ENCODE data around the gene TRIM13.

TRIM13 gene

DNA sequence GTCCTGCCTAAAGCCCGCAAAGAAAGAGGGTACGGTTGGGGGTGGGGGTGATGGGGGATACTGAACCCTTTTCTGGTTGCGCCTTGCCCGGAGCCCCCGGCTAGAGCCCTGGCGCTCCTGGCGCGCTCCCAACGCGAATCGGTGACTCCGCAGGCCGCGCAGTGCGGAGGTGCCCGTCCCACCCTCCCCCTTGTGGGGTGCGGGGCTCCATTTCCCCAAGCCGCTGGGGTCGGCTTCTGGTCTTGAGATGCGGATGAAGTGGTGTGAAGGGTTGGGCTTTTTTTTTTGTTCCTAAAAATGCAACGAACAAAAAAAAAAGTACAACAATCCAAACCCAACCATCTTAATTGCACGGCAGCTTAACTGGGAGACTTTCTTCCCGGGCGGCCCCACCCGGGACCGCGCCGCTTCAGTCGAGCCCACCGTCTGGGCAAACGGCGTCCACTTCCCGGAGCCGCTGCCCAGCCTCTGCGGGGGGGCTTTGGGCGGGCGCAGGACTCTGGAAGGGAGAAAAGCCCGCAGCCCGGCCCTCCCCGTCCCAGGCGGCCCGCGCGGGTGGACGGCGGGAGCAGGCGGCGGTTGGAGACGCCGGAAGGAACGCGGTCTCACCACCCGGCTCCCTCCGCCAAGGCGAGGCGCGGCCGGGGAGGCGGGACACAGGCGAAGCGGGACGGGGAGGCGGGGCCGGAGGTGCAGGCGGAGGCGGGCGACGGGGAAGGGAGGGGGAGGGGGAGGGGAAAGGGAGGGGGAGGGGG is 504 bp upstream of the TRIM13 start:
- DNase-seq (ENCODE audit: low read depth) = peak; percentile 82

DNA sequence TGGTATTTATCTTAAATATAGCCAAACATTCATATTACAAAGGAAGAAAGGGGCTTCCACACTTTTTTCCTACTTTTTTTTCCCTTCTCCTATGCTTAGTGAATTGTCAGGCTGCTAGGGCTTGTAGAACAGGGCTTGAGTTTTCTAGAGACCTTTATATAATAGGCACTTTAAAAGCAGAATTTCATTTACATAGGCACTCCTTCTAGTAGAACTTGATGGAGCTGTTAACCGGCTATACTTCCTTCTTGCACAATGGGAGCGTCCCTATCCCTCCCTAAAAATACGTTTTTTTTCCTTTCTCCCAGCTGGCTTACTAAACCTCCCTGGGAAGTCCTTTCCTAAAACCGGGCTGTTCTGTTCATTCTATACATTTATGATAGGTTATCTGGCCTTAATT is 1.1 kb downstream of the TRIM13 start:
- no peak for DNase-seq (ENCODE audit: low read depth)

GRCh38 chr13:49998714-49999624 is 2.1 kb downstream of the TRIM13 start:
- no peak for DNase-seq (ENCODE audit: low read depth)

- DNase-seq (ENCODE audit: low read depth) = no peak
Observed at GRCh38 chr13:50001287-50001686, 4.4 kb downstream of the TRIM13 start.

GRCh38 chr13:50006426-50007135 is 9.7 kb downstream of the TRIM13 start:
- no peak for DNase-seq (ENCODE audit: low read depth)

GRCh38 chr13:50011461-50011860 is 14.6 kb downstream of the TRIM13 start:
- no peak for DNase-seq (ENCODE audit: low read depth)

- DNase-seq (ENCODE audit: low read depth) = no peak
Observed at GRCh38 chr13:50012396-50013169, 15.7 kb downstream of the TRIM13 start.

DNA sequence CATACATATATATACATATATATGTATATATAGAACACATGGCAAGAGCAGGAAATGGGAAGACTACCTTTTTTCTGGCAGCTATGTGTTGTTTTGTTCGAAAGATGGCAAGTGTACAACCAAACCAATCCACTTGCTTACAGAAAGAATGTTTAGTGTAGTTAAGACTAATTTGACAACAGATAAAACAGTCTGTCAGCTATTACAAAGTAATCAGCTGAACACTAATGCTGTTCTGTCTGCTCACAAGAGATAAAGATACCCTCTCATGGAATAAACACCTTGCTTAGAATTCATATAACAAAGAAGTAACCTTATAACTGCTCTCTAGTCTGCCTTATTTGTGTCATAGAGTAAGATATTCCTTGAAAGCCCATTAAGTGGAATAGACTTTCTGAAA is 17.5 kb downstream of the TRIM13 start:
- no peak for DNase-seq (ENCODE audit: low read depth)

DNA sequence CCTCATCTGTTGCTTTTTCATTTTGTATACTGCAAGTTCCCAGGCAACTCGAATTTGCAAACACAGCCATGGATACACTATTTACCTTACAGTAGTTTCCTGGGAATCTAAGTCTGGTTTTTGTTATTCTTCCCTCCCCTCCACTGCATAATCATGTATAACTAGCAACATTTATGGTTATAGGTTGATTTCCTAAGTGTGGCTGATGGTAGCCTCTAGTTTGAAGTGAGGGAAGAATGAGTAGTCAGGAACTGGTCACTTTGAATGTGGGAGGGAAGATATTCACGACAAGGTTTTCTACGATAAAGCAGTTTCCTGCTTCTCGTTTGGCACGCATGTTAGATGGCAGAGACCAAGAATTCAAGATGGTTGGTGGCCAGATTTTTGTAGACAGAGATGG is 18.4 kb downstream of the TRIM13 start, which contains the start of gene KCNRG:
KCNRG (plus strand) TSS at position 187 of the 400 bp plus-strand sequence; CDS start at position 237, 50 bp downstream.
- DNase-seq (ENCODE audit: low read depth) = no peak

DNA sequence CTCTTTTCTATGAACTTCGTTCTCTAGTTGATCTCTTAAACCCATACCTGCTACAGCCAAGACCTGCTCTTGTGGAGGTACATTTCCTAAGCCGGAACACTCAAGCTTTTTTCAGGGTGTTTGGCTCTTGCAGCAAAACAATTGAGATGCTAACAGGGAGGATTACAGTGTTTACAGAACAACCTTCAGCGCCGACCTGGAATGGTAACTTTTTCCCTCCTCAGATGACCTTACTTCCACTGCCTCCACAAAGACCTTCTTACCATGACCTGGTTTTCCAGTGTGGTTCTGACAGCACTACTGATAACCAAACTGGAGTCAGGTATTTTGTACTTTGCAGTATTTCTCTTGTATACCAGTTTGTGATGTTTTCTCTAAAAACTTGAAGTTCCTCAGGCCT is 18.9 kb downstream of the TRIM13 start:
- DNase-seq (ENCODE audit: low read depth) = no peak

DNA sequence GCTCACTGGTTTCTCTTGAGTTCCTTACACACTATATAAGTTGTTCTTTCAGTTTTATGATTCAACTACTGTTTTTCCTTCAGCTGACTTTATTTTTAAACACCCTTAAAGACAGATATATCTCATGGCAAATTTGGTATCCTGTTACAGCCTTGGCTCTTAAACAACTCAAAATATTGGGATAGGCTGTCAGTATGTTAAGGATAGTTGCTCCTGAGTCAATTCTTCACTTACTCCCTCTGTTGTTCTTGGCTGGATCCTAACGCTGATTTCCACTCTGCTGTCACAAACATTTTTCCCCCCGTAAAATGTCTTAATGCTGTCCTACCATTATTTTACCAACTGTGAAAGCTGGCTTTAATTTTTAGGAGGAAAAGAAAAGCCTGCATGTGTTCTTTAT is 19.6 kb downstream of the TRIM13 start:
- DNase-seq (ENCODE audit: low read depth) = no peak

DNA sequence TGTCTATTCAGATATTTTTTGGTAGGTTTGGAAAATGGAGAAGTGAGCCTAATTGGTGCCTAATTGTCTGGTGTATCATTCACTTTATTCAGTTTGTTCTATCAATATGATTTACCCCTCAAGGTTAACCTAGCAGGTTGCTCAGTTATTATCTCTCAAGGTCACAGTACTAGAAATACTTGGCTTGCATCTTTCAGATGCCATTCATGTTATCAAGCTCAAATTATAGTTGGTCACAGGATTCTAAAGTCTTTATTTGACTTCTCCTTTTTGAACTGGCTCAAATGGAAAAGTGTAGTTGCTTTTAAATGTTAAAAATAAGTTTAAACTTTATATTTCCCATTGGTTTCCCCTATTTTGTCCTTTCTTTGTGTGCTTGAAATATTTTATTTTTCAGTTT is 21.0 kb downstream of the TRIM13 start:
- no peak for DNase-seq (ENCODE audit: low read depth)

DNA sequence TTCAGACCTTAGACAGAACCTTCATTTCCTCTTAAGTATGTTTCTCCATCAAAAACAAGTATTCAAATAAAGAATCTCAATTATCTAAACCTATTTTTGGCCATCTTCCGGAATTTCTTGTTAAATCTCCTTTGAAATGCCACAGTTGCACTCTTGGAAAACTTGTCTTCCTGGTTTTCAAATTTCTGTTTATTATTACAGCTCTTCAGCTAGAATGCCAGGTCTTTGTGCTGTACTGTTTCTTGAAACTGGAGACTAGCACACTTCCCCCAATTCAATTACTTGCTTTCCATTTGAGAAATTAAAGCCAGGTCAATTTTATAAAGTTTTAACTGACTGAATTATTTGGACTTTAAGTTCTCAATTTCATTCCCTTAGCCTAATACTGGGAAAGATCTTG is 28.6 kb downstream of the TRIM13 start:
- DNase-seq (ENCODE audit: low read depth) = no peak

DNA sequence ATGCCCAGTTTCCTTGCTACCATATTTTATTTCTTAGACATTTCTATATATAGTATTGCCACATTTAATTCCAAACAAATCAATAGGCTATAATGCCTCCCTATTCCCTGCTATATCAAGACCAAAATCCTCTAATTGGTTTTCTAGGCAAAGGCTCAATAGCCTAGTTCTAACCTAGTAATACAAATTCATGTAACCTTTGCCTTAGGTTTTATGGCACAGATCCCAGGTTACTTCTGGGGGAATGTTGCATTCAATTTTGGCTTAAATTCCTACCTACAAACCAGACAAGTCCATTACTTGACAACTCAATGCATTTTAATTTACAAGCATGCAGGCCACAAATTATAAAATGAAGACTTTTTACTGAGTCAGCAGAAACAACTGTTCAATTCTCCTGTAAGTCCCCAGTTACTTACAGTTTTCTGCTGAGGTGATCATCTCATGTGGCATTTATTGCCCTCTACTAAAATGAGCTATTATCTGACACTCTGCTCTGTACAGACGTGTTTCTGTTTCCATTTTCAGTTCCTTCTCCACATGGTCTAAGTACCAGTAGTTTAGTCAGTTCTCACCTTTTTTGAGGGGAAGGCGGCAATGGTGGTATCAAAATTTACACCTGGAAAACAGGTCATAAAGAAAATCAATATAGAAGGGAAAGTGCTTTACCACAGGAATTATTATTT is 30.1 kb downstream of the TRIM13 start:
- DNase-seq (ENCODE audit: low read depth) = no peak

DNA sequence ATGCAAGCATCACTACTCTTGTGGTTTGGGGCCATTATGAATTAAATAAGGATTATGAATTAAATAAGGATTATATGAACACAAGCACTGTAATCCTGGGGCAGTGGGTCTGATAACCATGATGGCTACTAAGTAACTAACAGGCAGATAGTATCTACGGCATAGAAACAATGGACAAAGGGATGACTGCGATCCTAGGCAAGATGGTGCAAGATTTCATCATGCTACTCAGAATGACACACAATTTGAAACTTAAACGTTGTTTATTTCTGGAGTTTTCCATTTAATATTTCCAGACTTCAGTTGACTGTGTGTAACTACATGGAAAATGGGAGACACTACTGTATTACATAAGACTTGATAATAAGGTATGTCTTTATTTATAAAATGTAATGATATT is 33.5 kb downstream of the TRIM13 start:
- no peak for DNase-seq (ENCODE audit: low read depth)

GRCh38 chr13:50033725-50034124 is 36.9 kb downstream of the TRIM13 start:
- DNase-seq (ENCODE audit: low read depth) = no peak

GRCh38 chr13:50037788-50038187 is 40.9 kb downstream of the TRIM13 start:
- DNase-seq (ENCODE audit: low read depth) = no peak

DNA sequence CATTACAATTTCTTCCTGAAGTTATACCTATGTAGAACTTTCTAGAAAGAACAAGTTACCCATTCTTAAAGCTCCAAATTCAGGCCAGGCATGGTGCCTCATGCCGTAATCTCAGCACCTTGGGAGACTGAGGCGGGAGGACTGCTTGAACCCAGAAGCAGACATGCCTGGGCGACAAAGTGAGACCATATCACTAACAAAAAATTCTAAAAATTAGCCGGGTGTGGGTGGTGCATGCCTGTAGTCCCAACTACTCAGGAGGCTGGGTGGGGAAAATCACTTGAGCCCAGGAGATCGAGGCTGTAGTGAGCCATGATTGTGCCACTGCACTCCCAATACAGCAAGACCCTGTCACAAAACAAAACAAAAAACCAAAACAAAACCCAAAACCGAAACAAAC is 41.4 kb downstream of the TRIM13 start:
- DNase-seq (ENCODE audit: low read depth) = no peak

DNA sequence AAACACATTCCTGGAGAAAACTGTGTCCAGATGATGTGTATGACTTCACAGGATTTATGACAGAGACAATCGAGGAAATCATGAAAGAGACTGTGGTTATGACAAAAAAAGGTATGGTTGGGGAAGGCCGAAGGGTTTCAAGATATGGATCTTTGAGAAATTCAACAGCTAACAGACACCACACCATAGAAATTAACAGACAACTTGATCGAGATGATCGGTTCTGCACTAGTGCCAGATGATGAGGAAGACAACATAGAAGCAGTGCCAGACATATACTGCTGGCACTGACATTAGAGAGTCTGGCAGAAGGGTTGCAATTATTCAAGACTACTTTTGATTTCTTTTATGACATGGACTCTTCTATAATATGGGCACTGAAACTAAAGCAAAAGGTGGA is 55.6 kb downstream of the TRIM13 start:
- DNase-seq (ENCODE audit: low read depth) = no peak

DNA sequence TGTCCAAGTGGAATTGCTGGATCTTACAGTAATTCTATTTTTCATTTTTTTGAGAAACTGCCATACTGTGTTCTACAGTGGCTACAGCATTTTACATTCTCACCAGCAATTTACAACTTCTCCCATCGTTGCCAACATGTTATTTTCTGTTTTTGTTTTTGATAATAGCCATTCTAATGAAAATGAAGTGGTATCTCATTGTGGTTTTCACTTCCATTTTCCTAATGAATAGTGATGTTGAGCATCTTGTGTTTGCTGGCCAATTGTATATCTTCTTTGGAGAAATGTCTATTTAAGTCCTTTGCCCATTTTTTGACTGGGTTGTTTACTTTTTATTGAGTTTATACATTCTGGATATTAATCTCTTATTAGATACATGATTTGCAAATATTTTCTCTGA is 57.0 kb downstream of the TRIM13 start:
- no peak for DNase-seq (ENCODE audit: low read depth)

DNA sequence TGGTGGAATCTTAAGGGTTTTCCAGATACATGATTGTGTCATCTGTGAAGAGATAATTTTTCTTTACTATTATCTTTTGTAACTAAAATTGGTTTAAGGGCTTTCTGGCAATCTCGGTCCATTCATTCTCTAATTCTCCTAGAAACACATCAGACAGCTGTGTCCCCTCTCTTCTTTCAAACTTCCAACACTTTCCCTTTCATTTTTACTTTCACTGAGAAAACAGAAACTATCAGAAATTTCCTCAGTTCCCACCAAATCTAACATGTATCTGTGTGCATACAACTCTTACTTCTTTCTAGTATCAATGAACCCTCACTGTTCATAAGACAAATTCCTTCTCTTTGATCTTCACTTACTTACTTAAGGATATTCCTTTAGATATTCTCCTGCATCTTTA is 58.6 kb downstream of the TRIM13 start:
- DNase-seq (ENCODE audit: low read depth) = no peak

All from activated T-helper 1 cell treated with Interleukin-2 at 50 U/mL for 16 hours (primary cell).